Heart left ventricle (tissue), 13 donors: ENCODE results near the gene TUBA4B.

Source experiments
- POLR2A ChIP-seq, 2 donors: fragments of 450-650 bp; IDR thresholded peaks; one replicate each; pipeline ENCODE4 v1.6.1; 2017; ENCODE audit warnings: antibody characterized with exemption in 2 of 2, mild to moderate bottlenecking in 2 of 2, moderate library complexity in 2 of 2
- TF ChIP-seq, protein P1 (sequence below), 12 donors: fragments of 200-600 bp; sonication (generic) in 4 of 12; IDR thresholded peaks; one replicate each; pipeline versions ENCODE4 v1.5.0 to v1.8.0; 2018 to 2022; ENCODE audit warnings: antibody characterized with exemption in 12 of 12, mild to moderate bottlenecking in 5 of 12
- donor health status: ischemic (EF 13 %, LVEDD 7.1; RV severe dilation, severe dysfunction).
- donor health status: DM: no; HTN: yes; CAD: no.
- donor health status: DM: no; HTN: no; CAD: no.
- donor health status: ischemic (EF 25% LVEDD 6.9; RV normal size, moderate dysfunction).
- donor health status: ischemic (EF 25% LVEDD 5.7; RV mildly dilated, moderate dysfunction).
- donor health status: ischemic (EF 35%, LVEDD 5.7; RV mildly dilated, moderate dysfunction).
- donor health status: nonischemic (EF 11% LVEDD 7.7; RV severe dilation, severe dysfunction).
- donor health status: DM: yes; HTN: yes; CAD: no.
- donor health status: PGD.
- donor health status: ischemic (EF 29% LVEDD 5.4; RV normal size, mild dysfunction).
- donor health status: nonischemic (EF 23%, LVEDD 6.1; RV moderate dilation, normal function).

DNA sequence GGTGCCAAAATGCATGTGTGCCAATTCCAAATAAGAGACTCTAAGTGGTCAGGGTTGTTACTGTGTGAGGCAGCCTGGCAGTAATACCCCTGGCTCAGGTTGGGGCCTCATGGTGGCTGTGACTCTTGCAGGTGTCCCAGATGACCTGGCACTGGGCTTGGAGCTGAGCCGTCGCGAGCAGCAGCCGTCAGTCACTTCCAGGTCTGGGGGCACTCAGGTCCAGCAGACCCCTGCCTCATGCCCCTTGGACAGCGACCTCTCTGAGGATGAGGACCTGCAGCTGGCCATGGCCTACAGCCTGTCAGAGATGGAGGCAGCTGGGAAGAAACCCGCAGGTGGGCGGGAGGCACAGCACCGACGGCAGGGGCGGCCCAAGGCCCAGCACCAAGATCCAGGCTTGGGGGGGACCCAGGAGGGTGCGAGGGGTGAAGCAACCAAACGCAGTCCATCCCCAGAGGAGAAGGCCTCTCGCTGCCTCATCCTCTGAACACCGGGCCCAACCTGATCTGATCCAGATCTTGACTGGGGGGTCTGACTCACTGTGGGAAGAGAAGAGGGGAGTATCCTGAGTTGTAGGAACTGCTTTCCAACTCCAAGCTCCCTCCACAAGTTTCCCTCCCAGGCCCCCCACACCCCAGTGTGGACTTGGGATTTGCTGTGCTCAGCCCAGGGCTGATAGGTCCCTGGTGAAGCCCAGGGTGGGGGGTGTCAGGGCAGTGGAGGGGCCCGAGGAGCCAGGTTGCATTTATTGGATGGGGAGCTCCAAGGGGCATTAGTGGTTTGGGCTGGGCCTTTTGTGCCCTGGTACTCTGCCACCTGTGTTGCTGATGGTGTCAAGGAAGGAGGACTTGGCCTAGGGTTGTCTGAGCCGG, 31.7 kb downstream of the TUBA4B start:
- TF ChIP-seq, protein P1, sequence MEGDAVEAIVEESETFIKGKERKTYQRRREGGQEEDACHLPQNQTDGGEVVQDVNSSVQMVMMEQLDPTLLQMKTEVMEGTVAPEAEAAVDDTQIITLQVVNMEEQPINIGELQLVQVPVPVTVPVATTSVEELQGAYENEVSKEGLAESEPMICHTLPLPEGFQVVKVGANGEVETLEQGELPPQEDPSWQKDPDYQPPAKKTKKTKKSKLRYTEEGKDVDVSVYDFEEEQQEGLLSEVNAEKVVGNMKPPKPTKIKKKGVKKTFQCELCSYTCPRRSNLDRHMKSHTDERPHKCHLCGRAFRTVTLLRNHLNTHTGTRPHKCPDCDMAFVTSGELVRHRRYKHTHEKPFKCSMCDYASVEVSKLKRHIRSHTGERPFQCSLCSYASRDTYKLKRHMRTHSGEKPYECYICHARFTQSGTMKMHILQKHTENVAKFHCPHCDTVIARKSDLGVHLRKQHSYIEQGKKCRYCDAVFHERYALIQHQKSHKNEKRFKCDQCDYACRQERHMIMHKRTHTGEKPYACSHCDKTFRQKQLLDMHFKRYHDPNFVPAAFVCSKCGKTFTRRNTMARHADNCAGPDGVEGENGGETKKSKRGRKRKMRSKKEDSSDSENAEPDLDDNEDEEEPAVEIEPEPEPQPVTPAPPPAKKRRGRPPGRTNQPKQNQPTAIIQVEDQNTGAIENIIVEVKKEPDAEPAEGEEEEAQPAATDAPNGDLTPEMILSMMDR (IDR thresholded peaks at IDR 0.05), result no peak
- no peak for TF ChIP-seq POLR2A (IDR thresholded peaks at IDR 0.05)
